ENCODE data around the gene ELF3. TPM values are rescaled to one million over a fixed set of nuclear protein-coding genes. Genes with fewer than 3 reads are reported as not detected.
A peak's percentile ranks its signal among the peaks of the same experiment; 100 is the strongest.

ELF3 gene
- total and polyA plus RNA-seq, 2 of the 13 experiments (the other 11 are each of a cell fraction or from before 2014, with no cell fraction given) = 11.5 to 55.1 TPM

- no peak for TF ChIP-seq E2F1 (CRISPR knock-in tag; IDR thresholded peaks at IDR 0.05)
- no peak for TF ChIP-seq CEBPZ (IDR thresholded peaks at IDR 0.05; ENCODE audit: low read length)
- TF ChIP-seq MLX (CRISPR knock-in tag; IDR thresholded peaks at IDR 0.05) = no peak; the same call in 1 of the 2 replicates
- peak; percentile 53 for TF ChIP-seq PHF8 (CRISPR knock-in tag; IDR thresholded peaks at IDR 0.05)
- 0 out of 2 replicates have a peak, but pooled peaks have one; percentile 14 for TF ChIP-seq ZBED4 (CRISPR knock-in tag; IDR thresholded peaks at IDR 0.05; ENCODE audit: borderline replicate concordance)
- TF ChIP-seq ZSCAN9 (CRISPR knock-in tag; IDR thresholded peaks at IDR 0.05; ENCODE audit: borderline replicate concordance) = peak; percentile 57
- TF ChIP-seq ZNF879 (CRISPR knock-in tag; IDR thresholded peaks at IDR 0.05) = no peak
- no peak for TF ChIP-seq TMF1 (CRISPR knock-in tag; IDR thresholded peaks at IDR 0.05; ENCODE audit: low read depth)
- no peak for TF ChIP-seq GRHL1 (CRISPR knock-in tag; conservative IDR thresholded peaks at IDR 0.05)
- TF ChIP-seq NFRKB (IDR thresholded peaks at IDR 0.05) = no peak
- TF ChIP-seq THAP9 (CRISPR knock-in tag; IDR thresholded peaks at IDR 0.05; ENCODE audit: borderline replicate concordance) = no peak
- TF ChIP-seq GTF2F1 (IDR thresholded peaks at IDR 0.05; ENCODE audit: low read length) = peak; percentile 96
- TF ChIP-seq KAT7 (CRISPR knock-in tag; IDR thresholded peaks at IDR 0.05; ENCODE audit: borderline replicate concordance) = no peak
- TF ChIP-seq ZNF576 (CRISPR knock-in tag; IDR thresholded peaks at IDR 0.05) = no peak
Observed at GRCh38 chr1:202010180-202011015, at the start of gene ELF3 (continued).
